ENCODE data around the gene TLR3.

TLR3 gene

GRCh38 chr4:186061921-186062320 lies 7.0 kb upstream of the TLR3 start:
- TF ChIP-seq, protein P1, sequence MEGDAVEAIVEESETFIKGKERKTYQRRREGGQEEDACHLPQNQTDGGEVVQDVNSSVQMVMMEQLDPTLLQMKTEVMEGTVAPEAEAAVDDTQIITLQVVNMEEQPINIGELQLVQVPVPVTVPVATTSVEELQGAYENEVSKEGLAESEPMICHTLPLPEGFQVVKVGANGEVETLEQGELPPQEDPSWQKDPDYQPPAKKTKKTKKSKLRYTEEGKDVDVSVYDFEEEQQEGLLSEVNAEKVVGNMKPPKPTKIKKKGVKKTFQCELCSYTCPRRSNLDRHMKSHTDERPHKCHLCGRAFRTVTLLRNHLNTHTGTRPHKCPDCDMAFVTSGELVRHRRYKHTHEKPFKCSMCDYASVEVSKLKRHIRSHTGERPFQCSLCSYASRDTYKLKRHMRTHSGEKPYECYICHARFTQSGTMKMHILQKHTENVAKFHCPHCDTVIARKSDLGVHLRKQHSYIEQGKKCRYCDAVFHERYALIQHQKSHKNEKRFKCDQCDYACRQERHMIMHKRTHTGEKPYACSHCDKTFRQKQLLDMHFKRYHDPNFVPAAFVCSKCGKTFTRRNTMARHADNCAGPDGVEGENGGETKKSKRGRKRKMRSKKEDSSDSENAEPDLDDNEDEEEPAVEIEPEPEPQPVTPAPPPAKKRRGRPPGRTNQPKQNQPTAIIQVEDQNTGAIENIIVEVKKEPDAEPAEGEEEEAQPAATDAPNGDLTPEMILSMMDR (IDR thresholded peaks at IDR 0.05; ENCODE audit: insufficient read depth, low read length, poor library complexity, severe bottlenecking) = no peak
- no peak for TF ChIP-seq EZH2phosphoT487 (conservative IDR thresholded peaks at IDR 0.05; ENCODE audit: low read length)

DNA sequence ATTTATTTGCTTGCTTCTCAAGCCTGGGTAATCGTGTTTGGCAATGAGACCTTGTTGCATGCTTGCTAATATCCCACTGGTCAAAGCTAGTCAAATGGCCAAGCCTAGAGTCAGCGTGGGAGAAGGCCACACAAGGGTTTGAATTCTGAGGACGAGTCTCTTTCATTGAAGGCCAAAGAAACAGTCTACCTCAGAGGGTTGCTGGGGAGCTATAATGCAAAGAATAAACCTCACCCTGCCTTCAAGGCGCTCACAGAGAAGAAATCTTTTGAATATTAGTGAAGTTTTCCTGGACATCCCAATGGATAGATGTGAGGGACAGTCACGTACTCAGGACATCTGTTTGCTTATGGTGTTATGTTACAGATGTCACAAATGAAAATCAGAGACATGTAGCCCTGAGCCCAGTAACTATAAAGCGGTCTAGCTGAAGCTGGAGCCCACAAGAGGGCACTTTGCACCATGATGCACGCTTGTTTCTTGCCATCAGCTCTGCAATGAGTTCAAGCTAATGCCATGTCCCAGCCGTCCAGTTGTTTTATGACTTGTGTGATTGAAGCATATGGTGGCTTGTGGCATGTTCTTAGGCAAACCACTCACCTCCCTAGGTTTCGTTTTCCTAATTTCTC lies 1.1 kb upstream of the TLR3 start:
- Histone ChIP-seq H3K27me3 (ENCODE audit: low read length) (no peaks in the 10 kb centered on the region), H3K27ac (ENCODE audit: low read depth, low read length) (no peak overlapping the region), H4K20me1 (ENCODE audit: low read depth, low read length) (no peaks in the 10 kb centered on the region), H3K4me3 (ENCODE audit: insufficient read depth, low read length, poor library complexity, severe bottlenecking) (no peak overlapping the region), H3K9ac (ENCODE audit: low read length) (no peak overlapping the region), H2AFZ (ENCODE audit: low read depth, low read length, severe bottlenecking) (no peak overlapping the region), H3K4me2 (ENCODE audit: low read depth, low read length, poor library complexity, severe bottlenecking) (no peak overlapping the region), H3K9me2 (replicated peaks; ENCODE audit: insufficient read depth, low read length) (no peaks in the 10 kb centered on the region), H3F3A (ENCODE audit: insufficient read depth) (no peaks in the 10 kb centered on the region), H3K79me2 (ENCODE audit: insufficient read depth, low read length) (no peaks in the 10 kb centered on the region), H3K36me3 (ENCODE audit: low read length) (no peaks in the 10 kb centered on the region), H3K9me3 (ENCODE audit: insufficient read depth, low read length) (no peaks in the 10 kb centered on the region)
- TF ChIP-seq EZH2phosphoT487 (conservative IDR thresholded peaks at IDR 0.05; ENCODE audit: low read length) = no peak
- TF ChIP-seq, protein P1 (IDR thresholded peaks at IDR 0.05; ENCODE audit: insufficient read depth, low read length, poor library complexity, severe bottlenecking) = peak; percentile 22

More at GRCh38 chr4:186061921-186062320, 7.0 kb upstream of the TLR3 start:
- H3F3A ChIP-seq (ENCODE audit: insufficient read depth) = no peaks in the 10 kb centered on the region
- no peak overlapping the region for H2AFZ ChIP-seq (ENCODE audit: low read depth, low read length, severe bottlenecking)
- no peak overlapping the region for H3K4me3 ChIP-seq (ENCODE audit: insufficient read depth, low read length, poor library complexity, severe bottlenecking)
- no peak overlapping the region for H3K27ac ChIP-seq (ENCODE audit: low read depth, low read length)
- H3K4me2 ChIP-seq (ENCODE audit: low read depth, low read length, poor library complexity, severe bottlenecking) = no peak overlapping the region
- no peaks in the 10 kb centered on the region for H3K9me2 ChIP-seq (replicated peaks; ENCODE audit: insufficient read depth, low read length)
- no peaks in the 10 kb centered on the region for H3K79me2 ChIP-seq (ENCODE audit: insufficient read depth, low read length)
- H3K27me3 ChIP-seq (ENCODE audit: low read length) = no peaks in the 10 kb centered on the region
- H3K9ac ChIP-seq (ENCODE audit: low read length) = no peak overlapping the region
- no peaks in the 10 kb centered on the region for H4K20me1 ChIP-seq (ENCODE audit: low read depth, low read length)
- H3K36me3 ChIP-seq (ENCODE audit: low read length) = no peaks in the 10 kb centered on the region
- H3K9me3 ChIP-seq (ENCODE audit: insufficient read depth, low read length) = no peaks in the 10 kb centered on the region

- no peaks in the 10 kb centered on the region for H3K9me3 ChIP-seq (ENCODE audit: insufficient read depth, low read length)
- H3K27me3 ChIP-seq (ENCODE audit: low read length) = no peaks in the 10 kb centered on the region
- H3K27ac ChIP-seq (ENCODE audit: low read depth, low read length) = no peak overlapping the region
- no peaks in the 10 kb centered on the region for H3F3A ChIP-seq (ENCODE audit: insufficient read depth)
- H3K9me2 ChIP-seq (replicated peaks; ENCODE audit: insufficient read depth, low read length) = no peaks in the 10 kb centered on the region
- TF ChIP-seq, protein P1 (IDR thresholded peaks at IDR 0.05; ENCODE audit: insufficient read depth, low read length, poor library complexity, severe bottlenecking) = no peak
- TF ChIP-seq EZH2phosphoT487 (conservative IDR thresholded peaks at IDR 0.05; ENCODE audit: low read length) = no peak
- no peaks in the 10 kb centered on the region for H3K79me2 ChIP-seq (ENCODE audit: insufficient read depth, low read length)
- no peak overlapping the region for H3K9ac ChIP-seq (ENCODE audit: low read length)
- H4K20me1 ChIP-seq (ENCODE audit: low read depth, low read length) = no peaks in the 10 kb centered on the region
- H2AFZ ChIP-seq (ENCODE audit: low read depth, low read length, severe bottlenecking) = no peak overlapping the region
- H3K36me3 ChIP-seq (ENCODE audit: low read length) = no peaks in the 10 kb centered on the region
- no peak overlapping the region for H3K4me3 ChIP-seq (ENCODE audit: insufficient read depth, low read length, poor library complexity, severe bottlenecking)
- H3K4me2 ChIP-seq (ENCODE audit: low read depth, low read length, poor library complexity, severe bottlenecking) = no peak overlapping the region
These were observed 773 bp downstream of the TLR3 start for GRCh38 chr4:186069729-186070128.
